Thoracic aorta (tissue), 2 donors: ENCODE measurements around the gene BCAS3. TPM values are rescaled to one million over a fixed set of nuclear protein-coding genes. Genes with fewer than 3 reads are reported as not detected.

ENCODE experiments used
- ATAC-seq: fragments of 150-250 bp; one replicate; pipeline ENCODE4 v1.8.0; 2017; ENCODE audit warnings: low read depth; ENCODE audit not compliant: insufficient number of reproducible peaks, low FRiP score
- DNase-seq: peaks from one replicate; pipeline ENCODE4 v3.0.0-alpha.2; 2020; ENCODE audit warnings: low spot score
- H3K27ac ChIP-seq, 2 donors: fragments of 200-600 bp; sonication (generic); 1 replicate in 1 of 2; 2 replicates in 1 of 2; pipeline ENCODE4 v1.5.1; 2016; ENCODE audit warnings: mild to moderate bottlenecking in 2 of 2, moderate library complexity in 2 of 2
- H3K27me3 ChIP-seq: fragments of 200-600 bp; sonication (generic); replicated peaks from 2 replicates; pipeline ENCODE4 v1.6.0; 2016; ENCODE audit warnings: mild to moderate bottlenecking; ENCODE audit not compliant: insufficient read depth
- H3K36me3 ChIP-seq: fragments of 200-600 bp; sonication (generic); one replicate; pipeline ENCODE4 v1.5.1; 2016
- H3K4me1 ChIP-seq, 2 donors: fragments of 200-600 bp; sonication (generic); 1 replicate in 1 of 2; 2 replicates in 1 of 2; pipeline versions ENCODE4 v1.5.1 to v1.6.0; 2016; ENCODE audit warnings: low read depth in 2 of 2, mild to moderate bottlenecking in 1 of 2; ENCODE audit not compliant: control insufficient read depth in 1 of 2
- H3K4me3 ChIP-seq: fragments of 200-600 bp; sonication (generic); 2 replicates; pipeline ENCODE4 v1.5.1; 2016; ENCODE audit warnings: mild to moderate bottlenecking
- H3K9me3 ChIP-seq: fragments of 200-600 bp; sonication (generic); 2 replicates; pipeline ENCODE4 v1.5.1; 2016
- CTCF ChIP-seq: fragments of 200-600 bp; sonication (generic); IDR thresholded peaks from one replicate; pipeline ENCODE4 v1.5.1; 2019; ENCODE audit warnings: antibody characterized with exemption
- total RNA-seq, 2 donors: library from RNA; depleted of rRNA; stranded (reverse); fragments of >200 nt; gene quantifications; one replicate each; pipeline versions ENCODE4 v1.1.0 to v1.2.3, GENCODE V29; 2016

BCAS3 gene
- total RNA-seq, 2 donors from 2014 or later, result 35.1 to 69.3 TPM

DNA sequence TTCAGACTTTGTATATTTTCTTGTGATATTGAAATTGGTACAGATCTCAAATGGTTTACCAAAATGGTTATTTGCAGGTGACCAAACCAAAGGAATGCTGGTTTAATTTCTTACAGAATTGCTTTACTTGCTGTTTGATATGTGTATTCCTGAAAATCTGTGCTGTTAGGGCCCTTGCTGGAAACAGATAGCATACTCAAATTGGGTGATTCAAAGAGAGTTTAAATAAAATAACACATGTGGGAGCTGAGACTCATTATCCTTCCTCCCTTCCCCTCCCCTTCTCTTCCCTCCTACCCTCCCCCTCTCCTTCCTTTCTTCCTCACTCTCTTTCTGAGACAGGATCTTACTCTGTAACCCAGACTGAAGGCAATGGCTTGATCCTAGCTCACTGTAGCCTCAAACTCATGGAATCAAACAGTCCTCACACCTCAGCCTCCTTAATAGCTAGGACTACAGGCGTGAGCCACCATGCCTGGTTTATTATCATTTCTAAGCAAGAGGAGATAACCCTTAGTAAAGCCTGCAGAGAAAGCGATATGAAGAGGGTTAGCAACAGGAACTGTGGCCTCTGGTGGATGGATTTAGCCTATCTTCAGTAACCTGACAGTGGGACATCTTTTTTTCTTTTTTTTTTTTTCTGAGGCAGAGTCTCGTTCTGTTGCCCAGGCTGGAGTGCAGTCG lies 141.9 kb downstream of the BCAS3 start:
- H3K36me3 ChIP-seq, result no peaks in the 10 kb centered on the region
- no peak for ATAC-seq
- H3K27me3 ChIP-seq, result no peaks in the 10 kb centered on the region
- no peak for DNase-seq
- TF ChIP-seq CTCF, result no peak
- peaks cover 0 to 6% of the 10 kb centered on the region in 2 donors for H3K4me1 ChIP-seq
- H3K4me3 ChIP-seq, result no peak overlapping the region
- H3K9me3 ChIP-seq, result no peaks in the 10 kb centered on the region
- no peak overlapping the region for H3K27ac ChIP-seq

- TF ChIP-seq CTCF, result no peak
- no peaks in the 10 kb centered on the region for H3K36me3 ChIP-seq
- H3K27me3 ChIP-seq, result no peaks in the 10 kb centered on the region
- H3K4me3 ChIP-seq, result no peak overlapping the region
- ATAC-seq, result no peak
- no peaks in the 10 kb centered on the region for H3K4me1 ChIP-seq
- no peaks in the 10 kb centered on the region for H3K9me3 ChIP-seq
- no peak for DNase-seq
- no peak overlapping the region for H3K27ac ChIP-seq
Measured at GRCh38 chr17:60823515-60823914, 145.9 kb downstream of the BCAS3 start.

- no peak overlapping the region for H3K4me3 ChIP-seq
- H3K36me3 ChIP-seq, result no peaks in the 10 kb centered on the region
- ATAC-seq (no peak), DNase-seq (no peak)
- H3K27me3 ChIP-seq, result no peaks in the 10 kb centered on the region
- no peaks in the 10 kb centered on the region for H3K4me1 ChIP-seq
- H3K27ac ChIP-seq, result no peak overlapping the region
- no peak for TF ChIP-seq CTCF
- no peaks in the 10 kb centered on the region for H3K9me3 ChIP-seq
Measured at GRCh38 chr17:60825351-60825750, 147.7 kb downstream of the BCAS3 start.

DNA sequence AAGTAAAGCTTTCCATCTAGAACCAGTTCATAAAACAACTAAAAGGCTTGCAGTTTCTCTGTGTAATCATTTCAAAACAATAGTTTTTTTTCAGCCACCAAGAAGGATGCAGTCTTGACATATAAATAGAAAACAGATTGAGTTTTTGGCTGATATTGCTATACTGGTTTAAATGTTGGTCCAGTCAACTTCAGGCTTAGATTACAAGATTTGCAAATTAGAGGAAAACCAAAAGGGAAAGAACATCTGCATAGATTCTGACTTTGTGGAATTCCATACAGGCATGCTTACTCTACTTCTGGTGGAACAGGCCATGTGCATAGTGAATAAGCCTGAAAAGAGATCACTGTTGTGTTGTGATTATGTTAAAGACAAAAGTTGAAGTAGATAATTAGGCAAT lies 150.3 kb downstream of the BCAS3 start:
- Histone ChIP-seq H3K27me3 (no peaks in the 10 kb centered on the region), H3K36me3 (no peaks in the 10 kb centered on the region), H3K27ac (no peak overlapping the region), H3K9me3 (no peaks in the 10 kb centered on the region), H3K4me1 (peaks cover 0 to 8% of the 10 kb centered on the region in 2 donors), H3K4me3 (no peak overlapping the region)
- no peak for DNase-seq
- no peak for TF ChIP-seq CTCF
- no peak for ATAC-seq

DNA sequence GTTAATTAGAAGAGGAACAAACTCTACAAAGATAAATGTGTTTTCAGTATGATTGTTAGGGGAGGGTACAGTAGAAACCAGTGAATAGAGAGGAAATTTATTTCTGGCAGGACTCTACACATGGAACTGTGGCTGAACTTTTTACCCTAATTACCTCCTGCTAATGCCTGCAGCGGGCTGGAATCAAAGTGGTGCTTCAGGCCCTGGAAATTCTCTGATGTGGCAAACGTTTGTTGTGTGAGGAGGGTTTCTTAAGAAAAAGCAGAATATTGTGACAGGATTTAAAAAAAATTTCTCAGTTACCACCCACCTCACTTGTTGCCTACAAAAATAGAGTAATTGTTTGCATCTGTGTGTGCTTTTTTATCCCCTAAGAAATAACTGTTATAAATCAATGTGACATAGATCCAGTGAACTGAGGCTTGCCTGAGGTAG lies 154.5 kb downstream of the BCAS3 start:
- TF ChIP-seq CTCF, result no peak
- ATAC-seq, result no peak
- Histone ChIP-seq H3K36me3 (no peaks in the 10 kb centered on the region), H3K9me3 (no peaks in the 10 kb centered on the region), H3K27me3 (no peaks in the 10 kb centered on the region), H3K4me3 (no peak overlapping the region), H3K4me1 (peaks cover 0 to 8% of the 10 kb centered on the region in 2 donors), H3K27ac (no peak overlapping the region)
- DNase-seq, result no peak
